ENCODE data around the gene TSC22D4. TPM values are rescaled to one million over a fixed set of nuclear protein-coding genes. Genes with fewer than 3 reads are reported as not detected.
"Not testable (repeated sequence)": the region's sequence is repeated elsewhere in the genome, so short reads cannot be mapped to it uniquely, and the experiment has no call there.

Gene TSC22D4
- total RNA-seq, 1 experiment from 2014 or later, result 14.7 TPM

DNA sequence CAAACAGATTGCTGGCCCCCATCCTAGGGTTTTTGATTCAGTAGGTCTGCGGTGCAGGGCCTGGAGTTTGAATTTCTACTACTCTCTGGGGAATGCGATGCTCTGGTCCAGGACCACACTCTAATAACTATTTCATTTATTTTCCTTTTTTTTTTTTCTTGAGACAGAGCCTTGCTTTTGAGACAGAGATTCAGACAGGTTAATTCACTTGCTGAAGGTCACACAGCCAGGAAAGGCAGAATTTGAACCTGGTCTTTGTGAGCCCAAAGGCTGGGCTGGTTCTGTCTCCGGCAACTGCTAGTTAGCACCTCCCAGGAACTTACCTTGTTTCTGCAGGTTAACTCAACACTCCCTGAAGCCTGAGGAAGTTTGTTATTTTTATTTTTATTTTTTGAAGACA lies 26.5 kb downstream of the TSC22D4 start:
- no peak overlapping the region for H3K27ac ChIP-seq
- peaks cover 17% of the 10 kb centered on the region for H3K4me1 ChIP-seq
- no peak overlapping the region for H3K4me3 ChIP-seq
- H3K36me3 ChIP-seq, result no peaks in the 10 kb centered on the region
- DNase-seq, result no peak
- no peaks in the 10 kb centered on the region for H3K27me3 ChIP-seq
- no peaks in the 10 kb centered on the region for H3K9me3 ChIP-seq (replicated peaks)

DNA sequence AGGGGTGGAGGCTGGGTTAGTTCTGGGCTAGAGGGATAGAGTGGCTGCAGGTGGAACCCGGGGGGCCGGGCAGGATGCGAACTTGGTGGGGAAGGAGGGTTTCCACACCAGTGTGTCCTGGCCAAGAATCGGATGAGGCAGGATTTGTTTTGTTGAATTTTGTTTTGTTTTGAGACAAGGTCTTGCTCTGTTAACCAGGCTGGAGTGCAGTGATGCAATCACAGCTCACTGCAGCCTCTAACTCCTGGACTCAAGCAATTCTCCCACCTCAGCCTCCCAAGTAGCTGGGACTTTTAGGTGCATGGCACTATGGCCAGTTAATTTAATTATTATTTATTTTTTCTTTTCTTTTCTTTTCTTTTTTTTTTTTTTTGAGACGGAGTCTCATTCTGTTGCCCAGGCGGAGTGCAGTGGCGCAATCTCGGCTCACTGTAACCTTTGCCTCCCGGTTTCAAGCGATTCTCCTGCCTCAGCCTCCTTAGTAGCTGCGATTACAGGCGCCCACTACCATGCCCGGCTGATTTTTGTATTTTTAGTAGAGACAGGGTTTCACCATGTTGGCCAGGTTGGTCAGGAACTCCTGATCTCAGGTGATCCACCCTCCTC lies 29.7 kb downstream of the TSC22D4 start:
- Histone ChIP-seq H3K4me3 (no peak overlapping the region), H3K27me3 (no peaks in the 10 kb centered on the region), H3K27ac (no peak overlapping the region), H3K9me3 (replicated peaks) (no peaks in the 10 kb centered on the region), H3K36me3 (no peaks in the 10 kb centered on the region), H3K4me1 (peaks cover 4% of the 10 kb centered on the region; the same call in 1 of the 2 replicates)
- DNase-seq, result no peak

DNA sequence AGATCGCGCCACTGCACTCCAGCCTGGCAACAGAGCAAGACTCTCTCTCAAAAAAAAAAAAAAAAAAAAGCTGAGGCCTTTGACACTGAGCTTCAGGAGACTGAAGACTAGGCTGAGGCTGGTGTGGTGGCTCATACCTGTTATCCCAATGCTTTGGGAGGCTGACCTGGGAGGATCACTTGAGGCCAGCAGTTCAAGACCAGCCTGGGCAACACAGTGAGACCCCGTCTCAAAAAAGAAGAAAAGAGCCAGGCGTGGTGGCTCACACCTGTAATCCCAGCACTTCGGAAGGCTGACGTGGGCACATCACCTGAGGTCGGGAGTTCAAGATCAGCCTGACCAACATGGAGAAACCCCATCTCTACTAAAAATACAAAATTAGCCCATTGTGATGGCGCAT lies 31.7 kb downstream of the TSC22D4 start:
- not testable (repeated sequence) for H3K27ac ChIP-seq; H3K4me1 ChIP-seq; H3K36me3 ChIP-seq; H3K9me3 ChIP-seq (replicated peaks); H3K27me3 ChIP-seq; H3K4me3 ChIP-seq; DNase-seq

DNA sequence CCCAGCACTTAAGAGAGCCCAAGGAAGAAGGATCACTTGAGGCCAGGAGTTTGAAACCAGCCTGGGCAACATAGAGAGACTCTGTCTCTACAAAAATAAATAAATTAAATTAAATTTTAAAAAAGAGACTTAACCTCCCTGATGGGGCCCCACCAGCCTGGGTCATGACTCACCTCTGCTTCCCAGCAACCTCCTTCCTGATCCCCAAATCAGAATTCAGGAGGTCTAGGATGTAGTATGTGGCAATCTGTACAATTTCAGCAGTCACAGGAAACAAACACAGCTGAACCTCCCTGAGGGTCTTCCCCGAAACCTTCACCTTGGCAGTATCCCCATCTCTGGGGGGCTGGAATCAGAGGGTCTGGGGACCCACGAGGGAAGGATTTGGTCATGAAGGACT lies 33.0 kb downstream of the TSC22D4 start:
- no peaks in the 10 kb centered on the region for H3K36me3 ChIP-seq
- H3K4me3 ChIP-seq, result no peak overlapping the region
- peaks cover 5% of the 10 kb centered on the region; the same call in 1 of the 2 replicates for H3K4me1 ChIP-seq
- DNase-seq, result no peak
- no peaks in the 10 kb centered on the region for H3K9me3 ChIP-seq (replicated peaks)
- no peaks in the 10 kb centered on the region for H3K27me3 ChIP-seq
- H3K27ac ChIP-seq, result no peak overlapping the region

DNA sequence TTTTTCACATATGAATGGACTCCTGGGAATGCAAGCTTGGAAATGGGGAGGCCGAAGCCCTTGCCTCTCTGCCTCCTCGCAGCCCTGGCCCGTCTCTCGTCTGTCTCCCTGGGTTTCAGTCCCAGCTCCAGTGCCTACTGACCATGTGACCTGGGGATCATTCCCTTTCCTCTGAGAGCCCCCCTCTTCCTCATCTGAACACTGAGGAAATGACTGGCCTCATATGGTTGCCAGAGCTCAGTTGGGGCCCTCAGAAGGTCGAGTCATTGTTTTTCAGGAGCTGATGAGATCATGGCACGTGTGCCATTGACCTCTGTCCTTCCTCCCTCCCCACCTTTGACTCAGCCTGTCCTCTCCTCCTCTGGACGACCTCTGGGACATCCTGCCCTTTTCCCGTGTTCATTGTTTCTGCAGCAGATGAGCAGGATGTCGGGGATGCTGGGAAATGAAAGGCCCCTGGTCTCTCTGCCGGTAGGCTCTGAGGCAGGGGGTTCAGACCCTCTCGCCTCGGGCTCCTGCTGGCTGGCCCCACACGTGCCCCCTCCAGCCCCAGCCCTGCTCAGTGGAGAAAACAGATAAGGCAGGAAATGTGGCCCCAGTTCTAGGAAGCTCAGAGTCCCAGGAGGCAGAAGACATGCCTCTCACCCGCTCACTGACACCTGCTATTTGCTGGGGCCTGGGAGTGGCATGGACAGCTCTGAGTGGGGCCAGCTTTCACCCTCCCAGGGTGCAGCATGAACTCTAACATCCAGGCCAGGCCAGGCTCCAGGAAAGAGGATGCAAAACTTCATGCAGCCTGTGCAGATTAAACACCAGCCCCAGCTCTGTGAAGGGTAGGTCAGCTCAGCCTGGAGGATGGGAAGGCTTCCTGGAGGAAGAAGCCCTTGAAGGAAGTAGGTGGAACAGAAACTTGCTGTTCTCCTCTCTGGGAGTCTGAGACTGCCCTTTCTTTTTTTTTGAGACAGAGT lies 34.4 kb downstream of the TSC22D4 start:
- peak in 1 of 2 experiments; percentile 34 for DNase-seq

DNA sequence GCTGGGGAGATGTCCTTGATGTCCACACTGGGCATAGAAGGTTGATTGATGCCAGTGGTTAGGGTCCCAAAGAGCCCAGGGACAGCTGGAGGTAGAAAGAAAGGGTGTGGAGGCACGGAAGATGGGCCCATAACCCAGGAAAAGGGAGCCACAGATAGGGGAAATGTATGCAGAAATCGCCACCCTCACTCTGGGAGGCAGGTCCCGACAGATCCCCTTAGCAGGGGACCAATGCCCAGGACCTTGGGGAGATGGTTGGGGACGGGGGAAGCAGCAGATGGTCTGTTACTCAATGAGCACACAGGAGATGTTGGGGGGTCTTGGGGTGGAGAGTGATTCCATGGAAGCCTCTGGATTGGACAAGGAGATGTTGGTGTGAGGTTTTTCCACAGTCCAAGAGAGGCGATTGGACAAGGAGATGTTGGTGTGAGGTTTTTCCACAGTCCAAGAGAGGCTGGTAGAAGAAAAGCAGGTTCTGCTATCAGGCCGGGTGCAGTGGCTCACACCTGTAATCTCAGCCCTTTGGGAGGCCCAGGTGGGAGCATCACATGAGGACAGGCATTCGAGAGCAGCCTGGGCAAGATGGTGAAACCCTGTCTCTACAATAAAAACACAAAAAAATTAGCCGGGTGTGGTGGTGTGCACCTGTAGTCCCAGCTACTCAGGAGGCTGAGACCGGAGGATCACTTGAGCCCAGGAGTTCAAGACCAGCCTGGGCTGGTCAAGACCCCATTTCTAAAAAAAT lies 35.7 kb downstream of the TSC22D4 start:
- H3K4me1 ChIP-seq, result peaks cover 5% of the 10 kb centered on the region; the same call in 1 of the 2 replicates
- H3K27ac ChIP-seq, result no peak overlapping the region
- H3K9me3 ChIP-seq (replicated peaks), result no peaks in the 10 kb centered on the region
- no peaks in the 10 kb centered on the region for H3K27me3 ChIP-seq
- no peaks in the 10 kb centered on the region for H3K36me3 ChIP-seq
- no peak overlapping the region for H3K4me3 ChIP-seq
- DNase-seq, result no peak

More for the DNA sequence above, 34.4 kb downstream of the TSC22D4 start:
- Histone ChIP-seq H3K4me1 (peaks cover 5% of the 10 kb centered on the region; the same call in 1 of the 2 replicates), H3K36me3 (no peaks in the 10 kb centered on the region), H3K4me3 (no peak overlapping the region), H3K9me3 (replicated peaks) (no peaks in the 10 kb centered on the region), H3K27me3 (no peaks in the 10 kb centered on the region), H3K27ac (no peak overlapping the region)

DNA sequence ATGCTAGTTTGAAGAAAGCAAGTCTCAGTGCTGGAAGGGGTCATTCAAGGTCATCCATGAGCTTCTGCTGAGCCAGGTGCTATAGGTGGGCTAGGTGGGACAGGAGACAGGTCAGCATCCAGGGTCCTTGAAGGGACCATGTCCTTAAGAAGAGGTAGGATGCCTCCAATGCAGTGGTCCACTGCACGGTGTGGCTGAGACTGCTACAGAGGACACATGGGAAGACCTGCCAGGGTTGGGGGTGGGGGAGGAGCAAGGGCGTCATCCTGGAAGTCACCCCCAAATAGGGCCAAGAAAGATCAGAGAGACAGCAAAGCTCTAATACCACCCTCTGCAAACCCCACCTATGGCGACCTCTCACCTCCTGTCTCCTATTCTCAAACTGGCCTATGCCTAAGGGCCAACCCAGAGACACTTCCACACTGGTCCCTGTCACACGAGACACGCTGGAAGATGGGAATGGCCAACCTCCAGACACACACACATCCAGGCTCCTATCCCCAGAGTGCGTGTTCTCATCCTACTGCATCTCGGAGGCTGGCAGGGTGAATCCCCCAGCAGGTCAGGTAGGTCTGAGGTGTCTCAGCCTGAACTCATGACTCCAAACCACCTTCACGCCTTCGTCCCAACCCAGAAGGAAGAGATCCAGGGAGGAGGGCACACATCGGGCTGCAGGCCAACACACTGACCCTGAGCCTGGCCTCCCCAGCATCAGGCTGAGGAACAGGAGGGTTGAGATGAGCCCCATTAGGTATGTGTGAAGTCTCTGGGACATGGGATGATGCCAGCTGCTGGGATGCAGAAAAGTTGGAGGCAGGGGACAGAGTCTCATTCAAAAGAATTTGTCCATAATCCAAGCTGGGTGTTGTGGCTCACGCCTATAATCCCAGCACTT lies 37.1 kb downstream of the TSC22D4 start:
- H3K4me1 ChIP-seq, result peaks cover 5% of the 10 kb centered on the region; the same call in 1 of the 2 replicates

DNA sequence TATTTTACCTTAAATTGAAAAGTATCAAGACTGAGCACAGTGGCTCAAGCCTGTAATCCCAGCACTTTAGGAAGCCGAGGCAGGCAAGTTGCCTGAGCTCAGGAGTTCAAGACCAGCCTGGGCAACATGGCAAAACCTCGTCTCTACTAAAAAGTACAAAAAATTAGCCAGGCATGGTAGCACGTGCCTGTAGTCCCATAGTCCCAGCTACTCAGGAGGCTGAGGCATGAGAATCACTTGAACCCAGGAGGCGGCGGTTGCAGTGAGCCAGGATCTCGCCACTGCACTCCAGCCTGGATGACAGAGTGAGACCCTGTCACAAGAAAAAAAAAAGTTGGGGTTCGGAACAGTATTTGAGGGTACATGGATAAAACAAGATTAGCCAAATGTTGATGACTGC lies 39.8 kb downstream of the TSC22D4 start:
- H3K27me3 ChIP-seq; H3K27ac ChIP-seq; H3K36me3 ChIP-seq; H3K4me3 ChIP-seq; H3K4me1 ChIP-seq; DNase-seq; H3K9me3 ChIP-seq (replicated peaks): not testable (repeated sequence)

More for the DNA sequence above, 37.1 kb downstream of the TSC22D4 start:
- Histone ChIP-seq H3K36me3 (no peaks in the 10 kb centered on the region), H3K9me3 (replicated peaks) (no peaks in the 10 kb centered on the region), H3K27ac (no peak overlapping the region), H3K4me3 (no peak overlapping the region), H3K27me3 (no peaks in the 10 kb centered on the region)
- no peak for DNase-seq

DNA sequence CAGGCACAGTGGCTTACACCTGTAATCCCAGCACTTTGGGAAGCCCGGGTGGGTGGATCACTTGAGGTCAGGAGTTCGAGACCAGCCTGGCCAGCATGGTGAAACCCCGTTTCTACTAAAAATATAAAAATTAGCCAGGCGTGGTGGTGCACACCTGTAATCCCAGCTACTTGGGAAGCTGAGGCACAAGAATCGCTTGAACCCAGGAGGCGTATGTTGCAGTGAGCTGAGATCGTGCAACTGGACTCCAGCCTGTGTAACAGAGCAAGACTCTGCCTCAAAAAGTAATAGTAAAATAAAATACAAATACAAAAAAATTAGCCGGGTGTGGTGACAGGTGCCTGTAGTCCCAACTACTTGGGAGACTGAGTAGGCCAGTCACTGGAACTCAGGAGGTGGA lies 40.3 kb downstream of the TSC22D4 start:
- not testable (repeated sequence) for H3K4me3 ChIP-seq; H3K27me3 ChIP-seq; H3K4me1 ChIP-seq; DNase-seq; H3K27ac ChIP-seq; H3K9me3 ChIP-seq (replicated peaks)
- H3K36me3 ChIP-seq, result peaks cover 14% of the 10 kb centered on the region

DNA sequence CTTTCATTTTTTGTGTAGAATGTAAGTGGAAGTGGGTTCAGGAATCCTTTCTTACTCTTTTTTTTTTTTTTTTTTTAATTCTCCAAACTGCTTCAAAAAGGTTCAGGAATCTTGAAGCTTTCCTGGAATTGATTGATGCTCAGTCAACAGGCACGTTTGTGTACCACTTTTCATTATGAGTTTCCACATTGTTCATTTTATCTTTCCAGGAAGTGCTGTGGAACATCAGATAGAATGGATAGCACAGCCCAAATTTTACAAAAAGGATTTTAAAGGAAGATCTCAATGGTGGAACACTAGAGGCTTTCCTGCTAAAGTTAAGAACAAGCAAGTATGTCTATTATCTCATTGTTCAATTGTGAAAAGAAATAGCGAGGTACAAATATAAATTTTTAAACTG lies 40.8 kb downstream of the TSC22D4 start:
- Histone ChIP-seq H3K36me3 (peaks cover 20% of the 10 kb centered on the region), H3K4me1 (peaks cover 3% of the 10 kb centered on the region; the same call in 1 of the 2 replicates), H3K27me3 (no peaks in the 10 kb centered on the region), H3K4me3 (no peak overlapping the region), H3K27ac (no peak overlapping the region), H3K9me3 (replicated peaks) (no peaks in the 10 kb centered on the region)
- DNase-seq, result no peak

DNA sequence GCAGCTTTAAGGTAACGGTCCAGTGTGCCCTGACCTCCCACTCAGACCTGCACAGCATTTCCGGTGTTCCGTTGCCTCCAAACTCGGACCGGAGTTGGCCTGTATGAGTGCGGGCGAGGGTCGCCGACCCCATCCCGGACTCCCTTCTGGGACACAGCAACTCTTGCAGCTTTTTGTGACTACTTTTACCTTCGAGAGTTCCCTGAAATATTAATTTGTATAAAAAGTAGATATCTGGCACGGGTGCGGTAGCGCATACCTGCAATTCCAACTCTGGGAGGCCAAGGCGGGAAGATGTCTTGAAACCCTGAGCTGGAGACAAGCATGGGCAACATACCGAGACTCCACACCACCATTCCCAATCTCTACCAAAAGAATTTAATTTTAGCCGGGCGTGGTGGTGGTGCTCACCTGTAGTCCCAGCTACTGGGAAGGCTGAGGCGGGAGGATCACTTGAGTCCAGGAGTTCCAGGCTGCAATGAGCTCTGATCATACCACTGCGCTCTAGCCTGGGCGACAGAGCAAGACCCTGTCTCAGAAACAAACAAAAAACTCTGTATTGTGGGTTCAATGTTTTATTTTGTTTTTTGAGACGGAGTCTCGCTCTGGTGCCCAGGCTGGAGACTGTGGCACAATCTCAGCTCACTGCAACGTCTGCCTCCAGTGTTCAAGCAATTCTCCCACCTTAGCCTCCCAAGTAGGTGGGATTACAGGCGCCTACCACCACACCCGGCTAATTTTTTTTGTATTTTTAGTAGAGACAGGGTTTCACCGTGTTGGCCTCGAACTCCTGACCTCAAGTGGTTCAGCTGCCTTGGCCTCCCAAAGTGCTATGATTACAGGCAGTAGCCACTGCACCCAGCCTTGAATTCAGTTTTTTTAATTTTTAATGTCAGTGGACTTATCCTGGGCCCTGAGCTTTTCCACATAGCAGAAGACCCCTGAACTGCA lies 41.6 kb downstream of the TSC22D4 start:
- H3K36me3 ChIP-seq, result peaks cover 24% of the 10 kb centered on the region
- H3K27me3 ChIP-seq, result no peaks in the 10 kb centered on the region
- no peak overlapping the region for H3K4me3 ChIP-seq
- H3K4me1 ChIP-seq, result peaks cover 3% of the 10 kb centered on the region; the same call in 1 of the 2 replicates
- DNase-seq, result no peak
- no peak overlapping the region for H3K27ac ChIP-seq
- no peaks in the 10 kb centered on the region for H3K9me3 ChIP-seq (replicated peaks)

DNA sequence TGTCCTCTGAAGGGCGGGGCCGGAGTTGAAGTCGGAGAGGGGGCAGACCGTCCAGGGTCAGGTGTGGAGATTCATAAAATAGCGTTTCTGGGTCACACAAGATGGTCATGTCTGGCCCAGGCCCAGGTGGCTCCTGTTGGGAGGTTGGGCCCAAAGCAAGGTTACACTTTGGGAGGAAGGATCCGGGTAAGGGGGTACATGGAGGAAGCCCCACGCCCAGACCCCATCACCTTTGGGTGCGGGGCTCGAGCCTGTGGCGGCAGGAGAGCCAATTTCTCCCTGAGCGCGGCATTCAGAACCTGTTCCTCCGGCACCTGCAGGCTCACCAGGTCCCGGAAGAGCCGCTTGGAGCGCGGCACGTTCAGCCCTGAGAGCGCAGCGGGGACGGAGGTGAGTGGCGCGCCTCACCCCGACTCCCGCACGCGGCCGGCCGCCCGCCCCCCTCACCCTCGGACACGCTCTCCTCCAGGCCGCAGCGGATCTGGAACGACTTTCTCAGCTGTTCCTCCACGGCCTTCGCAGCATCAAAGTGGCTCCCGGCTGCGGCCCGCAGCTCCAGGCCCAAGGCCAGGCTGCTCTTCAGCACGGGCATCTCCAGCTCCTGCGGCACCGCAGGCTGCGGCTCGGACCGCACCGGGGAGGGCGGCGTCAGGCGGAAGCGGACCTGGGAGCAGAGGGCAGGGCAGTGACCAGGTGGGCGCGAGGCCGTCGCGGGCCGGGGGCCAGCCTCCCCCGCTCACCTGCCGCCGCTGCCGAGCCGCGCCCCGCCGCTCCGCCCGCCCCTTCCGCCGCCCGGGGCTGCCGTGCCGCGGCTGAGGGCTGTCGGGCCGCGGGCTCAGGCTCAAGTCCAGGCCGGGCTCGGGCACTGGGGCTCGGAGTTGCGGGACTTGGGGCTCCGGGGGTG lies 43.4 kb downstream of the TSC22D4 start:
- Histone ChIP-seq H3K4me1 (peaks cover 3% of the 10 kb centered on the region; the same call in 1 of the 2 replicates), H3K9me3 (replicated peaks) (no peaks in the 10 kb centered on the region), H3K4me3 (peak overlapping the region; percentile 69), H3K36me3 (peaks cover 40% of the 10 kb centered on the region), H3K27me3 (no peaks in the 10 kb centered on the region), H3K27ac (peak overlapping the region; percentile 37; the same call in 1 of the 2 replicates)
- DNase-seq, result peak; percentile 50 to 51
